EL (cell line): Measurements from ENCODE around the gene GRAMD2A.
A peak's percentile ranks its signal among the peaks of the same experiment; 100 is the strongest.

ENCODE experiments used
- DNase-seq: peaks from one replicate; pipeline ENCODE4 v3.0.0-alpha.2; 2016

Gene GRAMD2A

GRCh38 chr15:72130272-72130671, 67.3 kb downstream of the GRAMD2A start:
- DNase-seq, result no peak

GRCh38 chr15:72128359-72128758, 69.2 kb downstream of the GRAMD2A start:
- no peak for DNase-seq

GRCh38 chr15:72127724-72128322, 69.8 kb downstream of the GRAMD2A start:
- DNase-seq, result no peak

GRCh38 chr15:72124218-72124617, 73.4 kb downstream of the GRAMD2A start:
- no peak for DNase-seq

- DNase-seq, result peak; percentile 97
Measured at GRCh38 chr15:72118017-72118978, 79.3 kb downstream of the GRAMD2A start, which contains the start of the genes MYO9A and SENP8. MYO9A (minus strand) TSS chr15:72118150; CDS start chr15:72046563, 71,587 bp downstream. SENP8 (plus strand) TSS chr15:72118403; CDS start chr15:72139624, 21,221 bp downstream.

- DNase-seq, result peak; percentile 88
Measured at GRCh38 chr15:72117486-72118016, 80.0 kb downstream of the GRAMD2A start.

- DNase-seq, result peak; percentile 29
Measured at GRCh38 chr15:72116731-72117485, 80.7 kb downstream of the GRAMD2A start.

- peak; percentile 12 for DNase-seq
Measured at GRCh38 chr15:72113347-72114031, 84.1 kb downstream of the GRAMD2A start.

- no peak for DNase-seq
Measured at GRCh38 chr15:72112805-72113204, 84.8 kb downstream of the GRAMD2A start.

GRCh38 chr15:72112116-72112515, 85.5 kb downstream of the GRAMD2A start:
- DNase-seq, result no peak

GRCh38 chr15:72110355-72110754, 87.2 kb downstream of the GRAMD2A start:
- DNase-seq, result peak; percentile 40
